CD4-positive, alpha-beta T cell treated with Interferon alpha-2 for 1 hour (primary cell): ENCODE measurements around the gene PACRG.

Source experiments
- DNase-seq, 2 donors: peaks; one replicate each; pipeline ENCODE4 v3.0.0-alpha.2; 2020 to 2022

Gene PACRG

GRCh38 chr6:162710936-162711335 lies 16.8 kb upstream of the PACRG start:
- no peak for DNase-seq

DNA sequence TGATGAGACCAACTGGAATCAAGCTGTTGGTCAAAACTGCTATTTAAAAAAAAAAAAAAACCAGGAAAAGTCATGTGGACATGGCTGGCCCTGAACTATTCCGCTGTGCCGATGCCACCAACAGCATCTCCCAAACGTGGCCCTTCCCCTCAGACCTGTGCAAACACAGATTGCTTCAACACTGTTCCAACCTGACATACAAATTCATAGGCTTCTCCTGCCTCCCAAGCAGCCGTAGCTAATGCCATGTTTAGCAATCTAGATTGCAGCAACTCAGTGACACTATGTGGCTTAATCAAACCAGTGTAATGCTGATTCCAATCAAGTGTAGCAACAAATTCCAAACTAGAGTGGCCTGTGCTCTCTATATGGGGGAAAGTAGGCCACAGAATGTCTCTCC lies 16.4 kb upstream of the PACRG start:
- no peak for DNase-seq

GRCh38 chr6:162712694-162713093 lies 15.1 kb upstream of the PACRG start:
- no peak for DNase-seq

DNA sequence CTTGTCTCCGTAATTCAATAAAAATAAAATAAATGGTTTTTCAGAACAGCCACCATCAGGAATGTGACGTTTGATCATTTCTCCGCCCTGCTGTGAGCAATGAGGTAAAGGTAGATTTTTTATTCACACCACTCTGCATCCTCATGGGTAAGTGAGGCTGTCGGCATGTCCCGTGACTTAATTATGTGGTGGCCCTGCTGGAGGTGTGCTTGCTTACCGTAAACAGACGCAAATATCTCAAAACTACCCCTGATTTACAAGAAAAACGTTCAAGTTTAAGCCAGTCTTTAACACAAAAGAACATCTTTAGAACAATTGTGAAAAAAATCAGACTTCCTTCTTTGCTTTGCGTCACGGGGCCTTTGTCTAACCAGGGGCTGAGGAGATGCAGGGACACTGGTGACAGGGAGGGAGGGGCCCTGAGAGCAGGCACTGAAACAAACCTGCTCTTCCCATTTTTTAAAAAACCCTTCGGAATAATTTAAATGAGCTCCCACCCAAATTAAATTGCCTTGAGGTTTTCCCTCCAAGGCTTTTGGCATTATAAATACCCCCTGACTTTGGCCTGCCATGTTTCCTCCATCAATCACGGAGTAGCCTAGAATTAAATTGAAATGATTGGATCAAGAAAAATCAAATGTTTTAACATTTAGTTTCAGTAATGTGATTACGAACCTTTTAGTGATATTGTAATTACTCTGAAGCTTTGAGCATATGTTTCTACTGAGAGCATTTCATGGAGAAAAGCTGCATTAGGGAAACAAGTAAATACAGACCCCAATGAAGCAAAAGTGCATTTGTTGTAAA lies 13.6 kb upstream of the PACRG start:
- no peak for DNase-seq

GRCh38 chr6:162715601-162716000 lies 12.2 kb upstream of the PACRG start:
- DNase-seq = no peak

DNA sequence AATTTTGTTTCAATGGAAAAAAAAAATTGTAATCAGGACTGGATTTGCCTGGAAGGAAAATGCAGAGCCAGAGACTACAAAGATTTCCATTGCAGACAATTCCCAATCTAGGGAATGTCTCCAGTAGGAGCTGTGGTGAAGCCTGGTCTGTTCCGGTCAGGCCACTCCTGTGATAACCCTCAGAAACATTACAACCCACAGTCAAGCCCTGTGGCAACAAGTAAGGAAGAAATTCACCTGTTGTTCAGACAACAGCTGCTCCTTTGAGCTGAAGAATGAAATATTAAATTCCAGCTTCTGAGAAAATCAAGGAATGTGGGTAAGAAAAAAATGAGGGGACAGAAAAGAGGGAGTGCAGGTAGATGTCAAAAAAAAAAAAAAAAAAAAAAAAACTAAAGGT lies 8.2 kb upstream of the PACRG start:
- DNase-seq = no peak

DNA sequence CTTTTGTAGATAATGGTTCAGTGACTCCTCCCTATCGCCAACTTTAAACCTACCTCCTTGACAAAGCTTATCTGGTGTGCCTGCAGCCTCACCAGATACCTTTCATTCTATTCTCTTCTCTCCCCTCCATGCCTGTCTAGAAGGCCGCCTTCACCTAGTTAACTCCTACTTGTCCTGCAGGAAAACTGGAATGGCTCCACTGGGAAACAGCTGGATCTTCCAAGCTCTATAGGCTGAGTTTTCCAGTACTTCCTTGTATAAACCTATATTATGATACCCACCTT lies 6.4 kb upstream of the PACRG start:
- DNase-seq = no peak

DNA sequence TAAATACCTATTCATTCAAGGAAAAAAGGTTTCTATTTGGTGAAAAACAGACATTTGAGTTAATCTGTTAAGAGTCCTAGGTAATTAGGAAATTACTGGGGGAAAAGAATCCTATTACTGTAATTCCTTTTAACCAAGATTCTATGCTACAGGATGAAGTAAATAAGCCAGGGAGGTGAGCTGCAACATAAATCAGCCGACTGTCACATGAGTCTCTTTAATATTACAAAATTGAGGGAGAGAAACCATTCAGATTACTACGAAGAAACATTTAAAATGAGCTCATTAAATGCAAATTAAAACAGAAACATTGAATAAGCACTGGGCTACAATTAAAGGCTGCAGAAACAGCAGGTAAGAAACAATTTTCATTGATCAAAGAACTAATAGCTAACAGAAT lies 5.5 kb upstream of the PACRG start:
- no peak for DNase-seq

DNA sequence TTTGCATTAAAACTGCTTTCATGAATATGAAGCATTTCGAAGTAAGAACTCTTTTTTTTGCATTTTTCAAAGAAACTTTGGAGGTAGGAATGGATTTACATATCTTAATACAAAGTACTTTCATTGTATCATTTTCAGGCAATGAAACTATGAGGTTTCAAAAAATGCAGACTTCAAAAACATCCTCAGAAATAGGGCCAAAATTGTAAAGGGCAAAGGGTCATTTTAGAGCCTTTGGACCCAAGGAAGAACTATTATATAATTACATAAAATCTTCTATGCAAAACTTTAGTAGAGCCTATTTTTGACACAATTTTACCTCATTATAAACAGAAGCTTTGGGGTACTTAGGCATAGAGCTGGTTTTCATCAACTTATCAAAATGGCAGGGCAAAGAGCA lies 5.1 kb upstream of the PACRG start:
- DNase-seq = no peak

DNA sequence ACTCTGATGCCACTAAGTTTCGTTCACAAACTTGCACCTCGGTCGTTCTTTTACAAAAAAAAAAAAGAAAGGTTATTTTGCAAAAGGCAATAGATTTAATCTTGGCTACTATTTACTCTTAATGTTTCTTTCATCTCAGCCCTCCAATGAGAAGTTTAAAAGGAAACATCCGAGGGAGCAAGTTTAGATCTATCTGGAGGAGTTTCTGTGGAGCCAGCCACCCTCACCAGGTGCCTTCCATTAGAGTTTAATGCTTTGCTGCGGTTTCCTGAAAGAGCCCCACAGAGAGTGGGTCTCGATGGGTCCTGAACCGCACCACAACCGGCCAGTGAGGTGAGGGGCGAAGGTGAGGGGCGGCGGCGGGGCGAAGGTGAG lies 840 bp upstream of the PACRG start:
- peak in 1 of 2 donors; percentile 35 for DNase-seq

DNA sequence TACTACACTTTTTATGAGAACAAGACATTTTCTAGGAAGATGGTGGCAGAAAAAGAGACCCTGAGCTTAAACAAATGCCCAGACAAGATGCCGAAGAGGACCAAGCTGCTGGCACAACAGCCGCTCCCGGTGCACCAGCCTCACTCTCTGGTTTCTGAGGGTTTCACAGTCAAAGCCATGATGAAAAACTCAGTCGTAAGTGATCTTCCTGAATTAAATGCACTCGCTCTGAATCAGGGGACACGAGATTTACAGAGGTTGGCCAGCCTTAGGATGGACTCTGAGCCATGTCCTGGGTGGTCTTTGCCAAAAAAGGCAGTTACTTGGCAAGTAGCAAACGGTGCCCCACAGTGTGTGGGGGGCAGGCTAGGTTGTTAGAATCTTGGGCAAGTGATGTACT lies 423 bp downstream of the PACRG start:
- no peak for DNase-seq

DNA sequence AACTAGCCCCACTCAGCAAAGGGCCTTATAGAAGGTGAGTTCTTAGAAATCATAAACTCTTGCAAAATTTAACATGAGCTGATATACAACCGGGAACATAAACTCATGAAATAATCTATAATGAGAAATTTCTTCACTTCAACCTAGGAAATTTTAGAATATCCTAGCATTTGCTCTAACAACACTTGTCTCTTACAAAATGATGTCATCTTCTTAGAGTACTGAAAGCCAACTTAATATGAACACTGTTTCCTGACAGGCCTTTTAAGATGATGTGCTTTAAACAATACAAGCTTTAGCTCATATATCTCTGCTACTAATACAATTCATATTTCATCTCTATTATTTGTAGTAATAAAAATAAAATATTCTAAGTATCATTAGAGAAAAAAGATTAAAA lies 932 bp downstream of the PACRG start:
- DNase-seq = no peak

- no peak for DNase-seq
Observed at GRCh38 chr6:162730502-162730901, 2.7 kb downstream of the PACRG start.

- DNase-seq = peak; percentile 2 to 41
Observed at GRCh38 chr6:162733489-162733888, 5.7 kb downstream of the PACRG start.

DNA sequence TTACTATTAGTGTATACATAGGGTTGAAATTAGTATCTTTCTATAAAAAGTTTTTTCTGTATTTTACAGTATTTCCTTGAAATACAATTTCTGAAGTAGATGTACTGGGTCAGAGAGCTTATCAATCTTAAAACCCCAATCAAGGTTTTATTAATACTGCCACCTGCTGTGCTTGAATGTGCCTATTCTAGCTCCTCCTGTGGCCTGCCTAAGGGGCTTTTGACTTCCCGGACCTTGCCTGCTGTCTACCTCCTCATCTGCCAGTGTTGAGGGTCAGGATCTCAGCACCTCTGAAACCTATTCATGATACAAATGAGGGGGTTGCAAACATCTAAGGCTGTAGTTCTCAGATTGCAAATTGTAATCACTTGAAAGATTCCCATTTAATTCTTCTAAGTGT lies 9.2 kb downstream of the PACRG start:
- DNase-seq = no peak

- DNase-seq = no peak
Observed at GRCh38 chr6:162750776-162751175, 23.0 kb downstream of the PACRG start.

- no peak for DNase-seq
Observed at GRCh38 chr6:162751211-162751859, 23.6 kb downstream of the PACRG start.

GRCh38 chr6:162753775-162754174 lies 26.0 kb downstream of the PACRG start:
- no peak for DNase-seq

DNA sequence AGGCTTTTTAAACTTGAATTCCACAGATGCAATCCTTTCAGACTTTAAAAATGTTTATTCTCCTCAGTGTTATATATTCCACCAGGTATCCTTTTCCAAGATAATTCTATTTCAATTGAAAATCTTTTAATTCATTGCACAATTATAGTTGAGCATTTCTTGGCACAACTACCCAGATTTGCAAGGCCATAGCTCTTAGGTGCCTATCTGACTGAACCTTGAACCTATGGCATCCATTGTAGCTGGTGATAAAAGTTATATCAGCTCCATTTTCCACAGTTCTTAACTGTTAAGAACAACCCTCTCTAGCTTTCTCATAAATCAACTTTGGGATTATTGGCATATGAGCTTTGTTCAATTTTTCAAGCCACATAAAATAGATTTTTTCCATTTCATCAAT lies 42.4 kb downstream of the PACRG start:
- no peak for DNase-seq

DNA sequence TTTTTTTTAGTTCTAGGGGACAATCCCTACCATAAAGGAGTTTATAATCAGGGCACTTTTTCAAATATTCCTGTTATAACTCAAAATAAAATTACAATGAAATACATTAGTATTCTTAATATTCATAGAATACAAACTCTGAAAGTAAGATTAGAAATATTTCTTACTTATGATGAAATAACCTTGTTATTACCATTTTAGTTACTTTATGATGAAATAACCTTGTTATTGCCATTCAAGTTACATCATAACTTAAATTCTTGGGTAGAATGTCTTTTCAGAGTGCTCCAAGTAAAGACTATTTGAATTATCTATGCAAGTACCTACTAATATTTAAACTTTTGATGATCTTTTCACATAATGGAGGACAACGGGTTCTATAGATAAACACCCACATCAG lies 43.2 kb downstream of the PACRG start:
- DNase-seq = no peak

GRCh38 chr6:162772466-162772865 lies 44.7 kb downstream of the PACRG start:
- no peak for DNase-seq

GRCh38 chr6:162773996-162774395 lies 46.2 kb downstream of the PACRG start:
- DNase-seq = no peak

- no peak for DNase-seq
Observed at GRCh38 chr6:162777091-162777490, 49.3 kb downstream of the PACRG start.

GRCh38 chr6:162778603-162779002 lies 50.8 kb downstream of the PACRG start:
- DNase-seq = no peak

DNA sequence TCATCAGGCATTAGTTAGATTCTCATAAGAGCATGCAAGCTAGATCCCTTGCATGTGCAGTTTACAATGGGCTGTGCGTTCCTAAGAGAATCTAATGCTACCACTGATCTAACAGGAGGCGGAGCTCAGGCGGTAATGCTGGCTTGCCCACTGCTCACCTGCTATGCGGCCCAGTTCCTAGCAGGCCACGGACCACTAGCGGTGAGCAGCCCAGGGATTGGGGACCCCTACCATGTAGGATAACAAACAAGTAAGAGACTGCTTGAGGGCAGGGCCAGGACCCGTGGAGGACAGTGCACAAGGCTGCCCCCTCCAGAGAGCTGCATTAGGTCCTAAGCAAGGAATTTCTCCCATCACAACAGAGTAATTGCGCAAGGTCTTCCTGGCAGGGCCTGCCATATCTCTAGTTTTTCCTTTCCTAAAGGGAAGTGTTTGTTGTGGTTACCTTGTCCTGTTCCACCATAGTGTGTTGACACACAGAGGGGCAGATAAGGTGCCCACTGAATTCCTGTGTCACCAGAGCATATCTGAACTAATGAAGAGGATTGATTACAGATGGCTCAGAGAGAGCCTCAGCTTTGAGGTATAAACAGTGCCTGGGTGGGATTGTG lies 58.0 kb downstream of the PACRG start:
- no peak for DNase-seq
